Measurements from ENCODE around the gene ALKBH1.
A peak's percentile ranks its signal among the peaks of the same experiment; 100 is the strongest.

The ALKBH1 gene, protein sequence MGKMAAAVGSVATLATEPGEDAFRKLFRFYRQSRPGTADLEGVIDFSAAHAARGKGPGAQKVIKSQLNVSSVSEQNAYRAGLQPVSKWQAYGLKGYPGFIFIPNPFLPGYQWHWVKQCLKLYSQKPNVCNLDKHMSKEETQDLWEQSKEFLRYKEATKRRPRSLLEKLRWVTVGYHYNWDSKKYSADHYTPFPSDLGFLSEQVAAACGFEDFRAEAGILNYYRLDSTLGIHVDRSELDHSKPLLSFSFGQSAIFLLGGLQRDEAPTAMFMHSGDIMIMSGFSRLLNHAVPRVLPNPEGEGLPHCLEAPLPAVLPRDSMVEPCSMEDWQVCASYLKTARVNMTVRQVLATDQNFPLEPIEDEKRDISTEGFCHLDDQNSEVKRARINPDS

DNA sequence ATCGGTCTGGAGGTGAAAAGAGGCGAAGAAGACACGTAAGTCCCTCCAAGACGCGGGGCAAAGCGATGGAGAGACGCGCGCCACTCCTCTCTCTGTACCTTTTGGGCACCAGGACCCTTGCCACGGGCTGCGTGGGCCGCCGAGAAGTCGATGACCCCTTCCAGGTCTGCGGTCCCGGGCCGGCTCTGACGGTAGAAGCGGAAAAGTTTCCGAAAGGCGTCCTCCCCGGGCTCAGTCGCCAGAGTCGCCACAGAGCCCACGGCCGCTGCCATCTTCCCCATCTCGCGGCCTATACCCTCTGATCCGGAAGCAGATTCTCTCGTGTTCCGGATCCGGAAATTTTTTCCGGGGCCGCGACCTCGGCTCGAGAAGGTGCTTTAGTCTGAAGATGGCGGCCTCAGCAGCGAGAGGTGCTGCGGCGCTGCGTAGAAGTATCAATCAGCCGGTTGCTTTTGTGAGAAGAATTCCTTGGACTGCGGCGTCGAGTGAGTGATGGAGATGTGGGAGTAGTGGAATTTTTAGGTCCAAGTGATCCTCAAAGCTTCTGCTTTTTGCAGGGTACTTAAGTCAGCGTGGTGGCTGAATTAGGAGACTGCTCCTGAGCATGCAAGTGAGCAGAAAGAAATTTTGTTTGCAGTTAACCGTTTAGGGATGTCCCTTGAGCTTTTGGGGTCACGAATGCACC, at the start of gene ALKBH1, which contains the start of gene SLIRP:
TSS of gene ALKBH1 (minus strand) at position 300 of the 685 bp plus-strand sequence. CDS start at position 281, 19 bp downstream.
TSS of gene SLIRP (plus strand) at position 380 of the 685 bp plus-strand sequence. CDS start at position 389, 9 bp downstream.
- peaks cover 8% of the 10 kb centered on the region for H3K4me1 ChIP-seq (ENCODE audit: control insufficient read depth, insufficient read depth, low read length)
- no peaks in the 10 kb centered on the region for H3K9me3 ChIP-seq (ENCODE audit: control insufficient read depth, insufficient read depth, low read depth, low read length)
- H3K27ac ChIP-seq (ENCODE audit: extremely low read depth, low read depth, low read length), result peak within 1 kb of the TSS; percentile 56
- H3K36me3 ChIP-seq (ENCODE audit: control insufficient read depth in 2 of 2, insufficient read depth in 1 of 2, low read length in 2 of 2), result peaks cover 41 to 51% of the 10 kb centered on the region in 2 experiments
- POLR2A ChIA-PET, result interaction anchor here (1.2 kb wide), 1 partner anchor 92 kb away, joined by 4 read pairs; the partner anchor contains the start of gene ADCK1
- CTCF ChIA-PET, result interaction anchor here (0.8 to 1.8 kb wide), 3 partner anchors 8 to 249 kb away, joined by 3 to 6 read pairs (median 3); partner anchors contain the start of gene AHSA1
- peak within 1 kb of the TSS; percentile 95 for H3K4me3 ChIP-seq (ENCODE audit: low read depth, low read length)
- TF ChIP-seq ZNF518A (tag by site-specific recombination; conservative IDR thresholded peaks at IDR 0.05; ENCODE audit: low read depth) (peak; percentile 98), HOXA7 (CRISPR knock-in tag; IDR thresholded peaks at IDR 0.05; ENCODE audit: borderline replicate concordance) (no peak), ZNF610 (tag by site-specific recombination; IDR thresholded peaks at IDR 0.05; ENCODE audit: borderline replicate concordance) (no peak), ZNF629 (tag by site-specific recombination; IDR thresholded peaks at IDR 0.05) (peak; percentile 43; the same call in 1 of the 2 replicates), ZNF76 (tag by site-specific recombination; IDR thresholded peaks at IDR 0.05; ENCODE audit: borderline replicate concordance, low read depth) (peak; percentile 10; the same call in 1 of the 2 replicates), ZNF335 (tag by site-specific recombination; conservative IDR thresholded peaks at IDR 0.05) (peak; percentile 54), GLIS1 (tag by site-specific recombination; IDR thresholded peaks at IDR 0.05) (no peak), ZNF292 (tag by site-specific recombination; IDR thresholded peaks at IDR 0.05; ENCODE audit: borderline replicate concordance, low read depth) (no peak), ZNF549 (tag by site-specific recombination; IDR thresholded peaks at IDR 0.05) (no peak), SCRT1 (tag by site-specific recombination; IDR thresholded peaks at IDR 0.05; ENCODE audit: borderline replicate concordance) (no peak), ZBTB26 (tag by site-specific recombination; optimal IDR thresholded peaks at IDR 0.05) (peak; percentile 27), ZNF580 (tag by site-specific recombination; IDR thresholded peaks at IDR 0.05) (peak; percentile 65; the same call in 1 of the 2 replicates), ZNF26 (tag by site-specific recombination; IDR thresholded peaks at IDR 0.05) (no peak), ZNF354C (tag by site-specific recombination; IDR thresholded peaks at IDR 0.05; ENCODE audit: borderline replicate concordance, low read depth) (no peak), CTCF (tag by site-specific recombination; IDR thresholded peaks at IDR 0.05) (no peak), SP7 (tag by site-specific recombination; IDR thresholded peaks at IDR 0.05) (peak; percentile 39; the same call in 1 of the 2 replicates), ZNF341 (tag by site-specific recombination; IDR thresholded peaks at IDR 0.05; ENCODE audit: low read depth) (no peak), ZNF660 (tag by site-specific recombination; IDR thresholded peaks at IDR 0.05) (peak; percentile 32; the same call in 1 of the 2 replicates), ZXDB (tag by site-specific recombination; IDR thresholded peaks at IDR 0.05) (peak; percentile 51; the same call in 1 of the 2 replicates), ZNF23 (tag by site-specific recombination; IDR thresholded peaks at IDR 0.05; ENCODE audit: borderline replicate concordance) (no peak)
- TF ChIP-seq, protein P1, sequence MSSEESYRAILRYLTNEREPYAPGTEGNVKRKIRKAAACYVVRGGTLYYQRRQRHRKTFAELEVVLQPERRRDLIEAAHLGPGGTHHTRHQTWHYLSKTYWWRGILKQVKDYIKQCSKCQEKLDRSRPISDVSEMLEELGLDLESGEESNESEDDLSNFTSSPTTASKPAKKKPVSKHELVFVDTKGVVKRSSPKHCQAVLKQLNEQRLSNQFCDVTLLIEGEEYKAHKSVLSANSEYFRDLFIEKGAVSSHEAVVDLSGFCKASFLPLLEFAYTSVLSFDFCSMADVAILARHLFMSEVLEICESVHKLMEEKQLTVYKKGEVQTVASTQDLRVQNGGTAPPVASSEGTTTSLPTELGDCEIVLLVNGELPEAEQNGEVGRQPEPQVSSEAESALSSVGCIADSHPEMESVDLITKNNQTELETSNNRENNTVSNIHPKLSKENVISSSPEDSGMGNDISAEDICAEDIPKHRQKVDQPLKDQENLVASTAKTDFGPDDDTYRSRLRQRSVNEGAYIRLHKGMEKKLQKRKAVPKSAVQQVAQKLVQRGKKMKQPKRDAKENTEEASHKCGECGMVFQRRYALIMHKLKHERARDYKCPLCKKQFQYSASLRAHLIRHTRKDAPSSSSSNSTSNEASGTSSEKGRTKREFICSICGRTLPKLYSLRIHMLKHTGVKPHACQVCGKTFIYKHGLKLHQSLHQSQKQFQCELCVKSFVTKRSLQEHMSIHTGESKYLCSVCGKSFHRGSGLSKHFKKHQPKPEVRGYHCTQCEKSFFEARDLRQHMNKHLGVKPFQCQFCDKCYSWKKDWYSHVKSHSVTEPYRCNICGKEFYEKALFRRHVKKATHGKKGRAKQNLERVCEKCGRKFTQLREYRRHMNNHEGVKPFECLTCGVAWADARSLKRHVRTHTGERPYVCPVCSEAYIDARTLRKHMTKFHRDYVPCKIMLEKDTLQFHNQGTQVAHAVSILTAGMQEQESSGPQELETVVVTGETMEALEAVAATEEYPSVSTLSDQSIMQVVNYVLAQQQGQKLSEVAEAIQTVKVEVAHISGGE (tag by site-specific recombination; conservative IDR thresholded peaks at IDR 0.05; ENCODE audit: low read depth), result peak; percentile 90

Data from HEK293 (cell line).